HEK293T (cell line): ENCODE data around the gene OSBPL7.

Source experiments
- ARNT ChIP-seq: fragments of 450-650 bp; IDR thresholded peaks from 2 replicates; pipeline ENCODE4 v1.6.1; 2017; ENCODE audit warnings: mild to moderate bottlenecking
- ELF4 ChIP-seq: fragments of 450-650 bp; IDR thresholded peaks from 2 replicates; pipeline ENCODE4 v1.6.1; 2017; ENCODE audit warnings: antibody characterized with exemption
- FOXK2 ChIP-seq: fragments of 450-650 bp; IDR thresholded peaks from 2 replicates; pipeline ENCODE4 v1.6.1; 2016; ENCODE audit warnings: mild to moderate bottlenecking
- FOXM1 ChIP-seq: fragments of 450-650 bp; IDR thresholded peaks from 2 replicates; pipeline ENCODE4 v1.6.1; 2017; ENCODE audit warnings: mild to moderate bottlenecking, borderline replicate concordance
- HDGF ChIP-seq: fragments of 450-650 bp; IDR thresholded peaks from 2 replicates; pipeline ENCODE4 v1.6.1; 2017; ENCODE audit warnings: antibody characterized with exemption, borderline replicate concordance
- SP1 ChIP-seq: fragments of 450-650 bp; IDR thresholded peaks from 2 replicates; pipeline ENCODE4 v1.6.1; 2017
- SUZ12 ChIP-seq: fragments of 450-650 bp; IDR thresholded peaks from 2 replicates; pipeline ENCODE4 v1.6.1; 2016; ENCODE audit warnings: mild to moderate bottlenecking
- ZNF384 ChIP-seq: fragments of 450-650 bp; IDR thresholded peaks from 2 replicates; pipeline ENCODE4 v1.6.1; 2016
- TF ChIP-seq, protein P1 (sequence below): fragments of 450-650 bp; IDR thresholded peaks from 2 replicates; pipeline ENCODE4 v1.6.1; 2016

DNA sequence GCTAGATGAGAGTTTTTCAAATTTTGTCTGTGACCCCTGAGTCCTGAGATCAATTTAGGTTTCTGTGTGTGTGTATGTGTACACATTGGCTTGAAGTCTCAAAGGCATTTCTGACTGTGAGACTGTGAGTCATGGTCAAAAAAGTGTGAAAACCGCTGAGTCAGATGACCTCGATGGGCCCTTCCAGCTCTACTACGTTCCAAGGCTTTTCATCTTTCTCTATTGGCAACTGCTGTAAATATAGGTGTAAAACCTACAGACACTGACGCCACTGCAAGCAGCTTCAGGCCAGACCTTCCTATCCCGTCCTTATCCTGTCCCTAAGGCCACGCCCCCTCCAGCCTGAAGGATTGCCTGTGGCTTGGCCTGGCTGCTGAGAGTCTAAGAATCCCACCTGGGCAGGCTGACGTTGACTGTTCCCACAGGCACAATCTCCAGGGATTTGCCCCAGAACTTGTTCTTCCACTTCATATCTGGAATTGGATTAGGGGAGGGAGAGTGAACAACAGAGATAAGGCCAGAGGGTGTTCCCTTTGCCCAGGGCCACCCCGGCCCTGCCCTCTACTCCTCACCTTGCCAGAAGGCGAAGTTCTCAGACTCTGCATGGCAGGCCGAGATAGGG is 11.3 kb downstream of the OSBPL7 start:
- TF ChIP-seq HDGF (no peak), SUZ12 (no peak), ELF4 (no peak), ZNF384 (no peak), FOXM1 (no peak), ARNT (no peak), FOXK2 (no peak), SP1 (no peak)
- TF ChIP-seq, protein P1, sequence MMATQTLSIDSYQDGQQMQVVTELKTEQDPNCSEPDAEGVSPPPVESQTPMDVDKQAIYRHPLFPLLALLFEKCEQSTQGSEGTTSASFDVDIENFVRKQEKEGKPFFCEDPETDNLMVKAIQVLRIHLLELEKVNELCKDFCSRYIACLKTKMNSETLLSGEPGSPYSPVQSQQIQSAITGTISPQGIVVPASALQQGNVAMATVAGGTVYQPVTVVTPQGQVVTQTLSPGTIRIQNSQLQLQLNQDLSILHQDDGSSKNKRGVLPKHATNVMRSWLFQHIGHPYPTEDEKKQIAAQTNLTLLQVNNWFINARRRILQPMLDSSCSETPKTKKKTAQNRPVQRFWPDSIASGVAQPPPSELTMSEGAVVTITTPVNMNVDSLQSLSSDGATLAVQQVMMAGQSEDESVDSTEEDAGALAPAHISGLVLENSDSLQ: no peak
